A549 (cell line): ENCODE measurements around the gene NFKBIE. TPM values are rescaled to one million over a fixed set of nuclear protein-coding genes. Genes with fewer than 3 reads are reported as not detected.

Experiments used
- ATAC-seq, 2 experiments: fragments of 200-7000 bp in 1 of 2; fragments of >200 bp in 1 of 2; cut with Nextera tagmentation in 1 of 2; cut with Tn5 transposase in 1 of 2; 3 replicates each; pipeline versions ENCODE4 v1.8.0 to v1.9.1; 2018 to 2020; ENCODE audit warnings: mild to moderate bottlenecking in 1 of 2, moderate library complexity in 1 of 2
- CTCF ChIA-PET: fragments of 300-600 bp; sonication (Branson Sonifier 250); formaldehyde crosslinking; extraction: SDS; loops from one replicate; lab custom pipeline; 2021; ENCODE audit warnings: antibody characterized with exemption, inconsistent platforms; lab: Yijun Ruan, JAX
- POLR2A ChIA-PET: fragments of 350-600 bp; formaldehyde crosslinking; extraction: SDS; loops from one replicate; lab custom pipeline; 2021; ENCODE audit warnings: antibody characterized with exemption, inconsistent platforms; lab: Yijun Ruan, JAX
- DNase-seq, 2 experiments: peaks; one replicate each; pipeline versions ENCODE4 v3.0.0 to v3.0.0-alpha.2; 2011 to 2016; ENCODE audit warnings: low read depth in 1 of 2, low spot score in 1 of 2
- FAIRE-seq: peaks from 2 replicates; lab custom pipeline; 2011; peaks lifted over from hg19 to GRCh38; lab: Jason Lieb, UNC
- H3K27ac ChIP-seq, 2 experiments: fragments of >200 bp; sonication (Bioruptor Twin); formaldehyde crosslinking; 3 replicates each; pipeline ENCODE4 v1.5.1; 2016 to 2017
- H3K4me1 ChIP-seq: fragments of >200 bp; sonication (Bioruptor Twin); formaldehyde crosslinking; 3 replicates; pipeline ENCODE4 v1.6.1; 2016
- H3K4me2 ChIP-seq: fragments of >200 bp; sonication (Bioruptor Twin); formaldehyde crosslinking; 3 replicates; pipeline ENCODE4 v1.6.1; 2016
- H3K4me3 ChIP-seq: fragments of >200 bp; sonication (Bioruptor Twin); formaldehyde crosslinking; 3 replicates; pipeline ENCODE4 v1.5.1; 2016
- H3K9me3 ChIP-seq: fragments of >200 bp; sonication (Bioruptor Twin); formaldehyde crosslinking; 3 replicates; pipeline ENCODE4 v1.6.1; 2016
- ATOH8 ChIP-seq: fragments of 250-450 bp; sonication (Bioruptor Pico); IDR thresholded peaks from 2 replicates; pipeline ENCODE4 v1.5.0; 2020; ENCODE audit warnings: low read depth, mild to moderate bottlenecking, moderate library complexity
- CBX2 ChIP-seq: fragments of 200-600 bp; sonication (generic); IDR thresholded peaks from 2 replicates; pipeline ENCODE4 v1.6.1; 2016; ENCODE audit warnings: low read depth, mild to moderate bottlenecking, borderline replicate concordance
- E2F6 ChIP-seq: IDR thresholded peaks from 2 replicates; pipeline ENCODE4 v1.6.1; 2012; ENCODE audit warnings: low read depth, borderline replicate concordance
- FOXS1 ChIP-seq: fragments of 250-450 bp; sonication (Bioruptor Pico); IDR thresholded peaks from 2 replicates; pipeline ENCODE4 v1.5.0; 2020; ENCODE audit warnings: mild to moderate bottlenecking, moderate library complexity
- HOXB5 ChIP-seq: fragments of 250-450 bp; sonication (Bioruptor Pico); IDR thresholded peaks from 2 replicates; pipeline ENCODE4 v1.5.0; 2020; ENCODE audit warnings: mild to moderate bottlenecking, moderate library complexity
- NFE2L2 ChIP-seq: fragments of 150-350 bp; conservative IDR thresholded peaks from 2 replicates; pipeline ENCODE4 v1.6.1; 2014; ENCODE audit warnings: low read length
- PHF8 ChIP-seq: fragments of 200-600 bp; sonication (generic); IDR thresholded peaks from 2 replicates; pipeline ENCODE4 v1.6.1; 2016; ENCODE audit warnings: low read depth, mild to moderate bottlenecking, antibody characterized with exemption, moderate library complexity, borderline replicate concordance
- POLR2A ChIP-seq: IDR thresholded peaks from 2 replicates; pipeline ENCODE4 v1.6.1; 2012; ENCODE audit warnings: mild to moderate bottlenecking, low read length
- POLR2AphosphoS2 ChIP-seq: conservative IDR thresholded peaks from 2 replicates; pipeline ENCODE4 v1.6.1; 2012; ENCODE audit warnings: low read length, improper control_type of control experiment, inconsistent platforms
- TP53 ChIP-seq: fragments of 250-450 bp; sonication (Bioruptor Pico); IDR thresholded peaks from 2 replicates; pipeline ENCODE4 v1.5.0; 2021; ENCODE audit warnings: mild to moderate bottlenecking, moderate library complexity
- WGBS: methylation state at CpG from one replicate; pipeline ENCODE4 v1.1.6; 2017; ENCODE audit errors: missing lambda C conversion rate; 5-methylcytosine and 5-hydroxymethylcytosine counted together
- polyA plus RNA-seq, 4 experiments: library from polyadenylated mRNA; depleted of rRNA in 3 of 4; stranded (reverse); fragments of >200 nt; fragmentation: RNase III in 1 of 4; extraction: RNeasy Plus Mini Kit Qiagen cat#74134 plus additional on column Dnase treatment in 1 of 4; gene quantifications; 2 replicates in 3 of 4; 3 replicates in 1 of 4; pipeline ENCODE4 v1.2.3, GENCODE V29; 2011 to 2017
- TF ChIP-seq, protein P1 (sequence below): fragments of >200 bp; sonication (Bioruptor Twin); formaldehyde crosslinking; IDR thresholded peaks from 3 replicates; pipeline ENCODE4 v1.6.1; 2016
- TF ChIP-seq, protein P2 (sequence below): IDR thresholded peaks from 2 replicates; pipeline ENCODE4 v1.6.1; 2012

The NFKBIE gene
- polyA plus RNA-seq, 2 of the 4 experiments (the other 2 are of a cell fraction): 6.0 to 6.3 TPM

DNA sequence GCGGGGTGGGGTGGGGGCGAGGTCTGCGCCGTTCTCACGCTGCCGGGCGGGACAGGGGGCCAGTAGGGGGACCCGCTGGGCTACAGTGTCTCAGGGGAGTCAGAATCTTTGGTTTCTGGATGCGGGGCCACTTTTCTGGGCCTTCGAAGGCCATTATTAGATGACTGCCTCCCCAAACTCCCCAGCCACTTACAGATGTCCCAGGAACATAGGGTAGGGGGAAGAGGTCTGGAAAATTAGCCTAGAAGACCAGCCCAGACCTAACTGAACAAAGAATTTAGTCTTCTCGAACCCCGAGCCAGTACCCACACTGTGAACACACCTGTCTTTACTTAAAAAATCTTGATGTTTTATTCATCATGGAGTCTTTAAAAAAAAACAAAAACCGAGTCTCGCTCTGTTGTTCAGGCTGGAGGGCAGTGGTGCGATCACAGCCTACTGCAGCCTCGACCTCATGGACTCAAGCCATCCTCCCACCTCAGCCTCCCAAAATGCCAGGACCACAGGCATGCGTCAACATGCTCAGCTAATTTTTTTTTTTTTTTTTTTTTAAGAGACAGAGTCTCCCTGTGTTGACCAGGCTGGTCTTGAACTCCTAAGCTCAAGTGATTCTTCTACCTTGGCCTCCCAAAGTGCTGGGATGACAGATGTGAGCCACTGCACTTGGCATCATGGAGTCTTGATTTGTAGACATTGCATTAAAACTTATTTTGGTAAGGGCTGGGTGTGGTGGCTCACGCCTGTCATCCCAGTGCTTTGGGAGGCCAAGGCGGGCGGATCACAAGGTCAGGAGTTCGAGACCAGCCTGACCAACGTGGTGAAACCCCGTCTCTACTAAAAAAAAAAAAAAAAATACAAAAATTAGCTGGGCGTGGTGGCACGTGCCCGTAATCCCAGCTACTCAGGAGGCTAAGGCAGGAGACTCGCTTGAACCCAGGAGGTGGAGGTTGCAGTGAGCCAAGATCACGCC is 45.3 kb downstream of the NFKBIE start:
- TF ChIP-seq, protein P1, sequence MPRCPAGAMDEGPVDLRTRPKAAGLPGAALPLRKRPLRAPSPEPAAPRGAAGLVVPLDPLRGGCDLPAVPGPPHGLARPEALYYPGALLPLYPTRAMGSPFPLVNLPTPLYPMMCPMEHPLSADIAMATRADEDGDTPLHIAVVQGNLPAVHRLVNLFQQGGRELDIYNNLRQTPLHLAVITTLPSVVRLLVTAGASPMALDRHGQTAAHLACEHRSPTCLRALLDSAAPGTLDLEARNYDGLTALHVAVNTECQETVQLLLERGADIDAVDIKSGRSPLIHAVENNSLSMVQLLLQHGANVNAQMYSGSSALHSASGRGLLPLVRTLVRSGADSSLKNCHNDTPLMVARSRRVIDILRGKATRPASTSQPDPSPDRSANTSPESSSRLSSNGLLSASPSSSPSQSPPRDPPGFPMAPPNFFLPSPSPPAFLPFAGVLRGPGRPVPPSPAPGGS: no peak
- TF ChIP-seq HOXB5 (CRISPR knock-in tag) (no peak), TP53 (CRISPR knock-in tag) (no peak), PHF8 (no peak), POLR2AphosphoS2 (no peak), NFE2L2 (no peak), FOXS1 (no peak), CBX2 (no peak)
- TF ChIP-seq, all 56 proteins: peak for 0
- WGBS: 66% methylated on average over 19 of the region's 28 CpGs
- no peaks in the 10 kb centered on the region for H3K9me3 ChIP-seq
- peak overlapping the region; percentile 51 for H3K4me3 ChIP-seq
- DNase-seq: no peak
- ChIA-PET POLR2A (interaction anchor here (0.9 to 1.4 kb wide), 3 partner anchors 16 to 93 kb away, joined by 4 to 10 read pairs (median 5); partner anchors contain the start of genes HSP90AB1, MRPL14 and TMEM63B), CTCF (interaction anchor here (0.6 to 9.2 kb wide), 4 partner anchors 16 to 122 kb away, joined by 3 to 111 read pairs (median 6); no protein-coding TSS in a partner anchor)
- peak overlapping the region; percentile 77 to 92 for H3K27ac ChIP-seq
- peaks cover 56% of the 10 kb centered on the region for H3K4me1 ChIP-seq
- ATAC-seq: peak in 1 of 2 experiments; percentile 10; a peak in 3 of 6 replicates
- FAIRE-seq: no peak
- H3K4me2 ChIP-seq: peak overlapping the region; percentile 85

DNA sequence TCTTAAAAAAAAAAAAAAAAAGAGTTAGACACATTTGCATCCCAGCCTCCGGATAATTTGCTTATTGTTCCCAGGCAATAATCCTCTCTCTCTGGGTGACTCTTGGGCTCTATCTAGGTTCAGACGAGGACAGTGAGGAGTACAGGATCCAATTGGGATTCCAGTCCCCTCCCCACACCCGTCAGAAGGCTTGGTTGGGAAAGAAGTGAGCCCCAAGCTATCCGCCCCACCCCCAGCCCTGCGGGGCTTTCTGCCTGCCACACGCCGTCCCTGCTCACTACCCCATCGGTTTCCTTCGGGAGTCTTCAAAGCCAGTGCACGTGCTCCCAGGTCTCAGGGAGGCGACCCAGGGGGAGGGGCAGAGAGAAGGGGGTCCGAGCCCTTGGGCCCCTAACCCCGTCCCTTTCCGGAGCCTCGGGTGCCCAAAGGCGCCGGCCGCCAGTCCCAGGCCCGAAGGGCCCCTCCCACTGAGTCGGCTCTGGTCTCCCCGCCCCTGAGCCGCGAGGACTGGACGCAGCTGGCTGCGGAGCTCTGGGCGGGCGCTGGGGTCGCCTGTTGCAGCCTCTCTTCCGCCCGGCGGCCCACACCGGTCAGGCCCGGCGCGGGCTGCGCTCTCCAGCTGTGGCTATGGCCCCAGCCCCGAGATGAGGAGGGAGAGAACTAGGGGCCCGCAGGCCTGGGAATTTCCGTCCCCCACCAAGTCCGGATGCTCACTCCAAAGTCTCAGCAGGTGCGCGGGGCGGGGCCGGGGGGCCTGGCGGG is 46.1 kb downstream of the NFKBIE start:
- peak; percentile 41; the same call in 1 of the 2 replicates for TF ChIP-seq E2F6
- TF ChIP-seq, protein P1: 0 out of 3 replicates have a peak, but pooled peaks have one; percentile 42
- peak; percentile 42 for TF ChIP-seq POLR2A
- TF ChIP-seq ATOH8 (CRISPR knock-in tag): no peak
- TF ChIP-seq, protein P2, sequence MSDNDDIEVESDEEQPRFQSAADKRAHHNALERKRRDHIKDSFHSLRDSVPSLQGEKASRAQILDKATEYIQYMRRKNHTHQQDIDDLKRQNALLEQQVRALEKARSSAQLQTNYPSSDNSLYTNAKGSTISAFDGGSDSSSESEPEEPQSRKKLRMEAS: peak; percentile 47; the same call in 1 of the 2 replicates
- Histone ChIP-seq H3K4me3 (peak overlapping the region; percentile 51), H3K4me2 (peak overlapping the region; percentile 85), H3K27ac (peak overlapping the region; percentile 77 to 92), H3K9me3 (no peaks in the 10 kb centered on the region), H3K4me1 (peaks cover 48% of the 10 kb centered on the region)
- peak; percentile 40 to 57 for DNase-seq
- 2% methylated on average over 12 of the region's 45 CpGs for WGBS
- FAIRE-seq: no peak
- POLR2A ChIA-PET: interaction anchor here (0.9 to 1.4 kb wide), 3 partner anchors 16 to 92 kb away, joined by 4 to 10 read pairs (median 5); partner anchors contain the start of genes HSP90AB1, MRPL14 and TMEM63B
- CTCF ChIA-PET: interaction anchor here (0.6 to 1.3 kb wide), 3 partner anchors 9 to 141 kb away, joined by 3 to 8 read pairs (median 4); no protein-coding TSS in a partner anchor
- ATAC-seq: peak; percentile 61 to 78
